ENCODE measurements around the gene SAFB. TPM values are rescaled to one million over a fixed set of nuclear protein-coding genes. Genes with fewer than 3 reads are reported as not detected.
A peak's percentile ranks its signal among the peaks of the same experiment; 100 is the strongest.

Gene SAFB
- total RNA-seq, 1 donor from 2014 or later = 139 TPM

DNA sequence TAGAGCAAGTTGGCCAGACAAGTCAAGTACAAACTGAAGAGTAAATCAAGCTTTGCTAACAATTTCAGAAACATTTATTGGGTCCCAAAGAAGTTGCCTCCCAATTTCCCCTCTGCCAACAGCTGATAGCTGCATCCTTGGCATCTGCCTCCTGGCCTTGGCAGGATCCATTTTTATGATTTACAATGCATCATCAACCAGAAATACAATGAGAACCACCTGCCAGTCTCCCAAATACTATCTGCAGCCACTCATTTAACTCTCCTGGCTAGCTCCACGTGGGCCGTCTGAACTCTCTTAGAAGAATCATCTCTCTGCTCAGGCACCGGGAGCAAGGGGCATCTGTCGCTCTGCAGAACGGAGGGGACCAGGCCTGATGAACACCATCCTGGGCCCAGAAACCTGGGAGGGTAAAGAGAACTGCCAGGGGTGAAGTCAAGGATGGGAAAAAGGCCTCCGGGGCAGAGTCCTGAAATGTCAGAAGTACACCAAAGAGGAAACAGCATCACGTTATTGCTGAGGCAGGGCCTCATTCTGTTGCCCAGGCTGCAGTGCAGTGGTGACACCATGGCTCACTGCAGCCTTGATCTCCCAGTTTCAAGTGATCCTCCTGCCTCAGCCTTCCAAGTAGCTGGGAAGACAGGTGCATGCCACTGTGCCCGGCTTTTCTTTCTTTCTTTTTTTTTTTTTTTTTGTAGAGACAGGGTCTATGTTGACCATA, 94.5 kb downstream of the SAFB start:
- peaks cover 15% of the 10 kb centered on the region for H3K4me1 Mint-ChIP-seq
- H3K36me3 Mint-ChIP-seq = peaks cover 9% of the 10 kb centered on the region
- H3K27me3 Mint-ChIP-seq (ENCODE audit: low read depth) = no peaks in the 10 kb centered on the region
- H3K27ac Mint-ChIP-seq = no peak overlapping the region
- peak overlapping the region; percentile 88 for H3K4me3 Mint-ChIP-seq
- no peaks in the 10 kb centered on the region for H3K9me3 Mint-ChIP-seq
- TF ChIP-seq, protein P1, sequence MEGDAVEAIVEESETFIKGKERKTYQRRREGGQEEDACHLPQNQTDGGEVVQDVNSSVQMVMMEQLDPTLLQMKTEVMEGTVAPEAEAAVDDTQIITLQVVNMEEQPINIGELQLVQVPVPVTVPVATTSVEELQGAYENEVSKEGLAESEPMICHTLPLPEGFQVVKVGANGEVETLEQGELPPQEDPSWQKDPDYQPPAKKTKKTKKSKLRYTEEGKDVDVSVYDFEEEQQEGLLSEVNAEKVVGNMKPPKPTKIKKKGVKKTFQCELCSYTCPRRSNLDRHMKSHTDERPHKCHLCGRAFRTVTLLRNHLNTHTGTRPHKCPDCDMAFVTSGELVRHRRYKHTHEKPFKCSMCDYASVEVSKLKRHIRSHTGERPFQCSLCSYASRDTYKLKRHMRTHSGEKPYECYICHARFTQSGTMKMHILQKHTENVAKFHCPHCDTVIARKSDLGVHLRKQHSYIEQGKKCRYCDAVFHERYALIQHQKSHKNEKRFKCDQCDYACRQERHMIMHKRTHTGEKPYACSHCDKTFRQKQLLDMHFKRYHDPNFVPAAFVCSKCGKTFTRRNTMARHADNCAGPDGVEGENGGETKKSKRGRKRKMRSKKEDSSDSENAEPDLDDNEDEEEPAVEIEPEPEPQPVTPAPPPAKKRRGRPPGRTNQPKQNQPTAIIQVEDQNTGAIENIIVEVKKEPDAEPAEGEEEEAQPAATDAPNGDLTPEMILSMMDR (IDR thresholded peaks at IDR 0.05; ENCODE audit: unreplicated experiment) = no peak
- no peak for DNase-seq (ENCODE audit: low spot score in 2 of 2, unreplicated experiment in 2 of 2)

Other genes with a start within 250 kb of the SAFB start
- not detected in 3 replicates for gene ZNRF4, start 167.7 kb upstream of the SAFB start, total RNA-seq
- 2.5 to 4.3 TPM (median 2.5 TPM) in 3 replicates for gene TINCR, start 55.1 kb upstream of the SAFB start, total RNA-seq
- 70.5 to 80.3 TPM (median 78.4 TPM) in 3 replicates for gene SAFB2, start 307 bp upstream of the SAFB start, total RNA-seq
- gene MICOS13, start 57.4 kb downstream of the SAFB start, total RNA-seq = 30.0 to 32.3 TPM (median 30.7 TPM) in 3 replicates
- 15.9 to 16.7 TPM (median 16.0 TPM) in 3 replicates for gene HSD11B1L, start 57.9 kb downstream of the SAFB start, total RNA-seq
- gene RPL36, start 67.2 kb downstream of the SAFB start, total RNA-seq = 947 to 1,016 TPM (median 998 TPM) in 3 replicates
- gene LONP1, start 97.1 kb downstream of the SAFB start, total RNA-seq = 63.4 to 69.8 TPM (median 69.6 TPM) in 3 replicates
- gene CATSPERD, start 97.6 kb downstream of the SAFB start, total RNA-seq = not detected in 3 replicates
- 5.4 to 6.0 TPM (median 5.9 TPM) in 3 replicates for gene PRR22, start 161.7 kb downstream of the SAFB start, total RNA-seq
- 54.0 to 61.1 TPM (median 56.9 TPM) in 3 replicates for gene DUS3L, start 168.1 kb downstream of the SAFB start, total RNA-seq
- 1.7 to 2.8 TPM (median 2.4 TPM) in 3 replicates for gene NRTN, start 182.0 kb downstream of the SAFB start, total RNA-seq
- gene FUT6, start 216.6 kb downstream of the SAFB start, total RNA-seq = 0.32 TPM in 1 of 3 replicates, not detected in the others
- gene FUT3, start 228.4 kb downstream of the SAFB start, total RNA-seq = 0.49 to 1.1 TPM (median 0.90 TPM) in 3 replicates
- gene FUT5, start 247.5 kb downstream of the SAFB start, total RNA-seq = 0.47 to 0.79 TPM (median 0.73 TPM) in 3 replicates